Epithelial cell of proximal tubule (primary cell): ENCODE measurements around the gene KCNJ10. TPM values are rescaled to one million over a fixed set of nuclear protein-coding genes. Genes with fewer than 3 reads are reported as not detected.

Experiments
- DNase-seq: peaks from one replicate; pipeline ENCODE4 v3.0.0-alpha.2; 2011; ENCODE audit warnings: low read depth
- H3K4me3 ChIP-seq: 2 replicates; pipeline ENCODE4 v1.5.1; 2011; ENCODE audit warnings: low read depth, mild to moderate bottlenecking, low read length
- CTCF ChIP-seq: conservative IDR thresholded peaks from 2 replicates; pipeline ENCODE4 v1.5.1; 2012; ENCODE audit warnings: low read depth, mild to moderate bottlenecking, low read length
- total RNA-seq: library from RNA; depleted of rRNA; stranded (reverse); fragments of >200 nt; gene quantifications from 2 replicates; pipeline ENCODE4 v1.2.3, GENCODE V29; 2015

KCNJ10 gene
- total RNA-seq, 1 donor from 2014 or later, result not detected

GRCh38 chr1:160032165-160032820 is 37.7 kb downstream of the KCNJ10 start:
- H3K4me3 ChIP-seq, result peak overlapping the region; percentile 79
- DNase-seq, result no peak
- TF ChIP-seq CTCF, result no peak

- H3K4me3 ChIP-seq, result peak within 1 kb of the TSS; percentile 79
- peak; percentile 37 for DNase-seq
- no peak for TF ChIP-seq CTCF
These were observed 38.4 kb downstream of the KCNJ10 start, which contains the start of gene PIGM for GRCh38 chr1:160031365-160032164. Gene PIGM, minus strand, starts transcription at chr1:160031990. Its CDS starts 251 bp downstream, at chr1:160031739.

- H3K4me3 ChIP-seq, result peak overlapping the region; percentile 79
- no peak for DNase-seq
- no peak for TF ChIP-seq CTCF
These were observed 39.1 kb downstream of the KCNJ10 start for GRCh38 chr1:160030657-160031364.

GRCh38 chr1:160028426-160028825 is 41.5 kb downstream of the KCNJ10 start:
- no peak for DNase-seq
- H3K4me3 ChIP-seq, result no peak overlapping the region
- no peak for TF ChIP-seq CTCF

GRCh38 chr1:160025314-160025713 is 44.6 kb downstream of the KCNJ10 start:
- TF ChIP-seq CTCF, result no peak

GRCh38 chr1:160024195-160024905 is 45.6 kb downstream of the KCNJ10 start:
- H3K4me3 ChIP-seq, result no peak overlapping the region
- no peak for DNase-seq
- TF ChIP-seq CTCF, result no peak

More at GRCh38 chr1:160025314-160025713, 44.6 kb downstream of the KCNJ10 start:
- H3K4me3 ChIP-seq, result no peak overlapping the region
- no peak for DNase-seq
